Right atrium auricular region (tissue), 2 donors: ENCODE results near the gene SDC3. TPM values are rescaled to one million over a fixed set of nuclear protein-coding genes. Genes with fewer than 3 reads are reported as not detected.
A peak's percentile ranks its signal among the peaks of the same experiment; 100 is the strongest.

Experiments
- DNase-seq: peaks from one replicate; pipeline ENCODE4 v3.0.0-alpha.2; 2019; ENCODE audit warnings: low spot score
- H3K27ac ChIP-seq, 2 donors: fragments of 200-600 bp; sonication (generic); 1 replicate in 1 of 2; 2 replicates in 1 of 2; pipeline ENCODE4 v1.5.1; 2016 to 2019
- H3K27me3 ChIP-seq, 2 donors: fragments of 200-600 bp; sonication (generic); one replicate each; pipeline versions ENCODE4 v1.5.1 to v1.6.0; 2017 to 2019
- H3K36me3 ChIP-seq: fragments of 200-600 bp; sonication (generic); one replicate; pipeline ENCODE4 v1.5.1; 2016
- H3K4me1 ChIP-seq, 2 donors: fragments of 200-600 bp; sonication (generic); one replicate each; pipeline versions ENCODE4 v1.5.1 to v1.6.0; 2017 to 2019
- H3K4me3 ChIP-seq, 2 donors: fragments of 200-600 bp; sonication (generic); 1 replicate in 1 of 2; 2 replicates in 1 of 2; pipeline ENCODE4 v1.5.1; 2017 to 2019; ENCODE audit warnings: mild to moderate bottlenecking in 1 of 2, moderate library complexity in 1 of 2
- H3K9me3 ChIP-seq, 2 donors: fragments of 200-600 bp; sonication (generic); one replicate each; pipeline ENCODE4 v1.5.1; 2019
- total RNA-seq, 2 donors: library from RNA; depleted of rRNA; stranded (reverse); fragments of >200 nt; gene quantifications; one replicate each; pipeline ENCODE4 v1.1.0, GENCODE V29; 2016
- TF ChIP-seq, protein P1 (sequence below), 2 donors: fragments of 200-600 bp; sonication (generic); IDR thresholded peaks; one replicate each; pipeline ENCODE4 v1.5.1; 2019; ENCODE audit warnings: antibody characterized with exemption in 2 of 2

Gene SDC3
- total RNA-seq, 2 donors from 2014 or later, result 15.9 to 43.8 TPM

DNA sequence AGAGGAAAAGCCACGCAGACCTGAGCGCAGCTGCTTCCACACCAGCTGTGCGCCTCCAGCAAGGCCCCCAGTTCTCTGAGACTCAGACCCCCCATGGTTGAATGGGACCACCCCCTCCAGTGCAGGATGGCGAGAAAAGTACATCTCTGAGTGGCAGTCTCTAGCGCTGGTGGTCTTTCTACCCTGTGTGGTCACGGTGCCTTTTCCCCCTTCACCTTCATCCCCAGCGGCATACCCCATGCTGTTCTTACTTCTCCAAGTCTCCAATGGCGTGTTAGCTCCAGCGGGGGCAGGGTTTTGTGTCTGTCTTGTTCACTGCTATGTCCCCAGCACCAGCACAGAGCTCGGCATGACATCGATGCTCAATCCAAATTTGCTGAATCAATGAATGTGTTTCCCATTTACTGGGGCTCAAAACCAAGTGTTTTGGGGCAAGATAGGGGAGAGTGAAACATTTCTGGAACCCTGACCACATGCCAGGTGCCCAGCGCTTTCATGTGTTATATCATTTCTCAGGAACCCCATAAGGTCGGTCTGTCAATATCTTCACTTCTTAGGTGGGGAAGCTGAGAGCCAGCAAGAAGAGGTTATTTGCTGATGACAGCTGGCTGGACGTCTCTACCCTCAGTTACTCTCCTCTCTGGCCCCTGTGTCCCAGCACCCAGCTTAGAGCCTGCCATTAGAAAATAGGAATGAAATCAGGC is 959 bp upstream of the SDC3 start:
- H3K4me3 ChIP-seq, result peak overlapping the region in 1 of 2 donors; percentile 63
- no peaks in the 10 kb centered on the region for H3K36me3 ChIP-seq
- DNase-seq, result no peak
- H3K9me3 ChIP-seq, result no peaks in the 10 kb centered on the region
- no peaks in the 10 kb centered on the region for H3K27me3 ChIP-seq
- peaks cover 0 to 38% of the 10 kb centered on the region in 2 donors for H3K4me1 ChIP-seq
- TF ChIP-seq, protein P1, sequence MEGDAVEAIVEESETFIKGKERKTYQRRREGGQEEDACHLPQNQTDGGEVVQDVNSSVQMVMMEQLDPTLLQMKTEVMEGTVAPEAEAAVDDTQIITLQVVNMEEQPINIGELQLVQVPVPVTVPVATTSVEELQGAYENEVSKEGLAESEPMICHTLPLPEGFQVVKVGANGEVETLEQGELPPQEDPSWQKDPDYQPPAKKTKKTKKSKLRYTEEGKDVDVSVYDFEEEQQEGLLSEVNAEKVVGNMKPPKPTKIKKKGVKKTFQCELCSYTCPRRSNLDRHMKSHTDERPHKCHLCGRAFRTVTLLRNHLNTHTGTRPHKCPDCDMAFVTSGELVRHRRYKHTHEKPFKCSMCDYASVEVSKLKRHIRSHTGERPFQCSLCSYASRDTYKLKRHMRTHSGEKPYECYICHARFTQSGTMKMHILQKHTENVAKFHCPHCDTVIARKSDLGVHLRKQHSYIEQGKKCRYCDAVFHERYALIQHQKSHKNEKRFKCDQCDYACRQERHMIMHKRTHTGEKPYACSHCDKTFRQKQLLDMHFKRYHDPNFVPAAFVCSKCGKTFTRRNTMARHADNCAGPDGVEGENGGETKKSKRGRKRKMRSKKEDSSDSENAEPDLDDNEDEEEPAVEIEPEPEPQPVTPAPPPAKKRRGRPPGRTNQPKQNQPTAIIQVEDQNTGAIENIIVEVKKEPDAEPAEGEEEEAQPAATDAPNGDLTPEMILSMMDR (IDR thresholded peaks at IDR 0.05), result no peak
- H3K27ac ChIP-seq, result peak overlapping the region; percentile 40 to 68

DNA sequence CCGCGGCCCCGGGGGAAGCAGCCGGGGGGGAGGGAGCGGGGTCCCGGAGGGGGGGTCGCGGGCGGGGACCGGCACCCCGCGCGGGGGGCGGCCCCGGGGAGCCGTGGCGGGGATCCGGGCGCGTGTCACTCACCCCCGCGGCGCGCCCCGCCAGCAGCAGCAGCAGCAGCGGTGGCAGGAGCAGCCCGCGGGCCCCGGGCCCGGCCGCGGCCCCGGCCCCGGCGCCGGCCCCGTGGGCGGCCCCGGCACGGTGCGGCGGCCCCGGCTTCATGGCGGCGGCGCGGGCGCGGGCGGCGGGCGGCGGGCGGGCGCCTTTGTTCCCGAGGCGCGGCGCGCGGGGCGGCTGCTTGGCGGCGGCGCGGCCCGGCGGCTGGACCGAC is 252 bp downstream of the SDC3 start:
- Histone ChIP-seq H3K4me3 (peak overlapping the region; percentile 57 to 61), H3K27ac (peak overlapping the region; percentile 60 to 64), H3K36me3 (no peaks in the 10 kb centered on the region), H3K4me1 (peaks cover 0 to 42% of the 10 kb centered on the region in 2 donors), H3K9me3 (no peaks in the 10 kb centered on the region), H3K27me3 (no peaks in the 10 kb centered on the region)
- no peak for DNase-seq
- TF ChIP-seq, protein P1 (IDR thresholded peaks at IDR 0.05), result no peak

DNA sequence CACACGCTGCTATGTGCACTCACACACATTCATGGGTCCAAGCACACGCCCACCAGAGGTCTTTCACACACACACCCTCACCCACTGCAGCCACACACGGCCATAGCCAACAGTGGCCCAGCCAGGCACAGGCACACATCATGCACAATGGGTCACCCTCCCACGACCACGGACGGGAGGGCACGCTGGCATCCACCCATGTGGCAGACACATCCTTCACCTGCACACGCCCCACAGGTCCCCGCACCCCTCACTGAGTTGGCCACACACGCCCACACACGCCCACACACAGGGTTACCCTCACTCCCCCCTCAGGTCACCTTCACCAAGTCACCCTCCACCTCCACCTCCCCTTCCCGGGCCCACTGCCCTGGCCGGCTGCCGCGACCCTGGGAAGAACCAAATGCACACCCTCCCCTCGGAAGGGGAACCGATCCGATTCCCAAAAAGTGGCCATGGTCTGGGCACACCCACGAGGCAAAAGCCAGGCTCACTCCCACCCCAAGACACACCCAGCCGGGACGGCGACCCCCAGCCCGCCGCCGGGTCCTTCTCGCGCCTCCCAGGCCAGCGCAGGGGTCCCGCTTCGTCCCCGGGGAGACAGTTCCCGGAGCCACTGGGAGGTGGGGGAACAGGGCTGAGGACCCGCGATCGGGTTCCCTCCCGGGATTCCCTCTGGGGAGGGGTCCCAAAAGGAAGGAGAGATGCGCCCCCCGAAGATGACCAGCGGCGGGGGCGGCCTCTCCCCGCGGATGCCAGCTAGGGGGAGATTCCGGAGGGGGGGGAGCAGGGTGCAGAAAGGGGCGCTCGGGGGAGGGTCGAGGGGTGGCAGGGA is 860 bp downstream of the SDC3 start:
- TF ChIP-seq, protein P1 (IDR thresholded peaks at IDR 0.05), result no peak
- Histone ChIP-seq H3K4me3 (peak overlapping the region; percentile 57 to 61), H3K9me3 (no peaks in the 10 kb centered on the region), H3K27me3 (no peaks in the 10 kb centered on the region), H3K36me3 (no peaks in the 10 kb centered on the region), H3K4me1 (peaks cover 0 to 48% of the 10 kb centered on the region in 2 donors), H3K27ac (peak overlapping the region; percentile 60 to 64)
- no peak for DNase-seq

DNA sequence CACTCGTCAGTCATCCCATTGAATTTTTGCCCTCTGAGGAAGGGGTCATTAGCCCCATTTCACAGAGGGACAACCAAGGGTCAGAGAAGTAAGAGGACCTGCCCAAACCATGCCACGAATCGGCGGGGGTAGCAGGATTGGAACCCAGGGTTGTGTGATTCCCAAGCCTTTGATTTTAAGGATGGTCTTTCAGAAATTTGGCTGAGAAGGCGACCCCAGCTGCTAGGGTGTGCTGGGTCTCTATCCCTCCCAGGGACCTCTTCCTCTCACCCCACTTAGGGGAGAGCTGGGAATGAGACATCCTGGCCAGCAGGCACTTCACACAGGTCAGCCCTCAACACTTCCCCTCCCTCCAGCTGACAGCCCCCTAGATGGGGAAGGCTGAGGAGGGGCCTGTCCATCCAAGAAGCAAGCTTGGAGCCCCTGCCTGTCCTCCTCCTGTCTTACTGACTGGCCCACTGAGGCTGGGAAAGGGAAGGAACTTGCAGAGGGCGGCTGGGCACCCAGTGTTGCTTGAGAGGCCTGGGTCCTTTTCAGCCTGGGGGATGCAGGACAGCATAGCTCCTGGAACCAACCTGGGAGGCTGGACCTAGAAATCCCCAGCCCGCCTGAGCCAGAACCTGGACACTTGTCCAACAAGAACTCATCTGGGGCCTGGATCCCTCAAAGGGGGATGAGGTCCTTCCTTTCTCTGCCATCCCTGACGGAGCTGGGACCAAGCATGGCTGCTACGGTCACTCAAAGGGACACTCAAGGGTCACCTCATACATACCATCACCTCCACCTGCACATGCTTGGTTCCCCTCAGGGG is 1.7 kb downstream of the SDC3 start:
- no peak overlapping the region for H3K27ac ChIP-seq

More for the DNA sequence above, 1.7 kb downstream of the SDC3 start:
- Histone ChIP-seq H3K4me3 (peak overlapping the region; percentile 57 to 61), H3K27me3 (no peaks in the 10 kb centered on the region), H3K9me3 (no peaks in the 10 kb centered on the region), H3K4me1 (peaks cover 0 to 56% of the 10 kb centered on the region in 2 donors), H3K36me3 (no peaks in the 10 kb centered on the region)
- DNase-seq, result no peak
- TF ChIP-seq, protein P1 (IDR thresholded peaks at IDR 0.05), result no peak
